Measurements from ENCODE around the gene THAP5.

THAP5 gene

GRCh38 chr7:108529341-108529740, 40.2 kb downstream of the THAP5 start:
- DNase-seq, result no peak

DNA sequence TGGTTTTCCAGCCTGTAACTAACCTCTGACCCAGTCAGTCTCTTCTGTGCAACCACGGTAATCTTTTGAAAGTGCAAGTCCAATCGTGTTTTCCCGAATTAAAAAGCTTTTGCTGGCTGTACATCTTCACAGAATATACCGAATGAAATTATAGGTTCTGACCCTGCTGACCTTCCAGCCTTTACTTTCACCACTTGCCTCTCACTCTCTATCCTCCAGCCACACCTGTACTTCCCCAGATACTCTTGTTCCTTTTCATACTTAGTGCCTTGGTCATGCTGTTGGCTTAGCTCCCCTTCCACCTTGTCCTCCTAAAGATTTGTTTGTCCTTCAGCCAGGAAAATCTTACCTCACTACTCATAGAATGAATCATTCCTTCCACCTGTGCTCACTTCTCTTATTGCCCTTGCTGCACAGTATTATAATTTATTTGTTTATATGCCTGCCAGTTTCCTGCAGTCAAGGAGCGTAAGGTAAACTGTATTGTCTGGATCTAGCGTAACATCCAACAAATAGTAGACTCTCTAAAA, 41.3 kb downstream of the THAP5 start:
- DNase-seq, result no peak

DNA sequence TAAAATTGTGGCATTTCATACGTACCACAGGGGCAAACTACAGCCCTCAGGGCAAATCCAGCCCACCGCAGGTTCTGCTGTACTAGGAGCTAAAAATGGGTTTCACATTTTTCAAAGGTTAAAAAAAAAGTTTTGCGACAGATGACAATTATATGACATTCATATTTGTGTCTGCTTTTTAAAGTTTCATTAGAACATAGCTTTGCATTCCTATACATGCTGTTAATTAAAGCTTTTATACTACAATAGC, 42.8 kb downstream of the THAP5 start:
- DNase-seq, result no peak

DNA sequence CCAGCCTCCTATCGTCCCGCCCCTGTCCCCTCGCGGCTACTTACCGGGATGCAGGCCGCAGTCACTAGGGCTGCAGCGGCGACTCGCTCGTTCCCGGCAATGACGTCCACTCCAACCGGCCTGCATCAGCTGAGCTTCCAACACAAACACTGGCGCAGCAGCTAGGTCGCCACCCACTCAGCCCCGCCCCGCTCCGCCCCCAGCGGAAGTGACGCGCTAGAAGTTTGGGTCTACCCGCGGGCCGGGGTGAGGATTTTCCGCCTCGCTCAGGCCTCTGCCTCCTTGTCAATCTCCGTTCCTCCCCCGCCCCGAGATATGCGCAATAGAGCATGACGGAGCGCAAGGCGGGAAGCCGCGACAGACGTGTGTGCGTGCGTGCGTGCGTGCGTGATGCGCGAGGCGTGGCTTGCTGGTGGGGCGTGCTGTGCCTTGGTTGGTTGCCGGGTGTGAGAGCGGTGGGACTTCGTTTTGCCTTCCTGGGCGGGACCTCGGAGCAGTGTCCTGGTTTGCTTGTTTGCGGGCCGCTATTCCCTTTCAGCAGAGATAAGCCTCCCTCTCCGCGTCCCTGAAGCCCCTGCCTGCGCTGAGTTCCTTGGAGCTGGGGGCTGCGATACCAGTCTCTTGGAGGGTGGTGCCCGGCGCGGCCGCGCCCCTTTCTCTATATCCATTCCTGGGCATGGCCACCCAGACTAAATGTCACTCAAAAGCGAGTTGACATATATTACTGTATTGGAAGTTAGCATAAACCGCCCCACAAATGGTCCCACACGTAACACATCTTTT, 43.3 kb downstream of the THAP5 start, which contains the start of gene PNPLA8:
Gene PNPLA8, minus strand, starts transcription at position 151 of the 783 bp plus-strand sequence. CDS start 10,644 bp downstream, outside the sequence.
- DNase-seq, result peak; percentile 99 to 100 (median 100)

DNA sequence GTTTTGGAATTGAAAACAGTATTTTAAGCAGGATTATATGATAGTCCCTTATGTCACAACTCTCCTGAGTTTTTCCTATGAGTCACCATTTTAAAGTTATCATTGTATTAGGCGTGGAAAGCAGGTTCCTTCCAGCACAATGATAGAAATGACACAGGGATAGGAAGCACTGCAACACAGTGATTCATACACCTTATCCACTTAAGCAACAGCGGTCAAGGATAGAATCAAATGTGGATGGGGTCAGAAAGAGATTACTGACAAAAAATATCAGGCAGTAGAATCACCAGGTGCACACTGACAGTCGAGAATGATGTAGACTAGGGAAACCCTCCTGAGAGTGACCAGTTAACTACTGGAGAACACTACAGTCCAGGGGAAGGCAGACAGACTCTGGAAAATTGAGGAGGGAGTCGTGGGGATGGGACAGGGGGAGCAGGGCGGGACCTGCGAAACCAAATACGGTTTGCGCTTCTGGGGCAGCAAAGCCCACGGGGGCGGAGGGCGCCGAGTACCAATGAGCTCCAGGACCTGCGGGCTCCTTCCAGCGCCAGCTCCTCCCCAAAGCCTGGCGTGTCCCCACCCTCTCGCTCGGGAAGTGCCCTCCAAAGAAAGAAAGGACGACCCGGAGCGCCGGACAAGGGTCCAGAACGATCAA, 44.0 kb downstream of the THAP5 start:
- DNase-seq, result no peak

DNA sequence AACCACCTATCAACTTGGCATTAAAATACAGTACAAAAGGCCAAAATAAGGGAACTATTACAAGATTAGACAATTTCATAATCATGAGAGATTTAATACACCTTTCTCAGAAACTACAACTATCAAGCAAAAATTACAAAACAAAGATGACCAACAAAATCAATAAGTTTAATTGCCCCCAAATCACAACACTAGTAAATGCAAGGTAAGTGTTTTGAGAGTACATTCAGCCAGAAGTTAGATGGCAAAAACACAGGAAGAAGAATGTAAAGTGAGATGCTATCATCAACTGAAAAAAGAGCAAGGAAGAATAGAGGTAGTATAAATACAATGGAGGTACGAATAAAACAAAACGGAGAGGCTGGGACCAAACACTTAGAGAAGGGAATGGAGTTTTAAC, 46.7 kb downstream of the THAP5 start:
- DNase-seq, result no peak

DNA sequence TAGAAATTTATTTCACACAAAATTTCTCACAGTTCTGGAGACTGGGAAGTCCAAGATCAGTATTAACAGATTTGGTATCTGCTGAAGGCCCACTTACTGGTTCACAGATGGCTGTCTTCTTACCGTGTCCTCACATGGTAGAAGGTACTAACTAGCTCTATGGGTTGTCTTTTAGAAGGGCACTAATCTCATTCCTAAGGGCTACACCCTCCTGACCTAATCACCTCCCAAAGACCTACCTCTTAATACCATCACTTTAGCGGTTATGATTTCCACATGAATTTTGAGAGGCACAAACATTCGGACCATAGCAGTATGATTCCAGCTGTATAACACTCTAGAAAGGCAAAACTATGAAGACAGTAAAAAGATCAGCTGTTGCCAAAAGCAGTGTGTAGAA, 51.6 kb downstream of the THAP5 start:
- DNase-seq, result no peak

- no peak for DNase-seq
These were observed 53.9 kb downstream of the THAP5 start for GRCh38 chr7:108515630-108516029.

DNA sequence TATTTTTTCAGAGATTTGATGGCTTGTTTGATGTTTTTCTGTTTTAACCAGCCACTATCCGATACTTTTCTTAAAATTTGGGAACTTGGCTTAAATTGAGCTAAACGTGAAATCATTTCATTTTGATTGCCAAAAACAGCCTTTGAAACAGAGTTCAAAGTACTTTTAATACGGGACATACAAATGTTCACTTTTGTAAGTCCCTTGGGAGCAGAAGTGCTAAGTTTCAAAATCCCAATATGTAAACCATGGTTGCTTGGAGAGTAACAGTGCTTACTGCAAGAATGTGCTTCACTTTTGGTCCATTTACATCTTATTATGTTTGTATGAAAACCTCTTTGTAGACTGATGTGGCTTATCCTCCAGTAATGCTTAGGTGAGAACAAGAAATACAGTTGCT, 54.5 kb downstream of the THAP5 start:
- DNase-seq, result no peak
